Aorta (tissue), 5 donors: ENCODE data around the gene CCDC194. TPM values are rescaled to one million over a fixed set of nuclear protein-coding genes. Genes with fewer than 3 reads are reported as not detected.

Experiments used
- ATAC-seq: fragments of 200-7000 bp; cut with Tn5 transposase; one replicate; pipeline ENCODE4 v1.9.1; 2022; ENCODE audit warnings: moderate library complexity; ENCODE audit not compliant: low FRiP score
- DNase-seq, 2 donors: peaks; one replicate each; pipeline ENCODE4 v3.0.0-alpha.2; 2020
- H3K27ac ChIP-seq, 2 donors: one replicate each; pipeline ENCODE4 v1.5.1; 2013; ENCODE audit warnings: low read length in 2 of 2, mild to moderate bottlenecking in 2 of 2, moderate library complexity in 2 of 2, control low read depth in 1 of 2, inconsistent platforms in 1 of 2, low read depth in 1 of 2
- H3K27me3 ChIP-seq, 2 donors: one replicate each; pipeline ENCODE4 v1.6.1; 2013; ENCODE audit warnings: control low read depth in 1 of 2, low read length in 1 of 2, mild to moderate bottlenecking in 1 of 2, moderate library complexity in 1 of 2; ENCODE audit not compliant: insufficient read depth in 2 of 2, control insufficient read depth in 1 of 2
- H3K36me3 ChIP-seq, 2 donors: one replicate each; pipeline ENCODE4 v1.6.1; 2013; ENCODE audit warnings: control low read depth in 1 of 2, low read length in 1 of 2, mild to moderate bottlenecking in 1 of 2; ENCODE audit not compliant: insufficient read depth in 2 of 2, control insufficient read depth in 1 of 2
- H3K4me1 ChIP-seq, 2 donors: one replicate each; pipeline ENCODE4 v1.6.1; 2013; ENCODE audit warnings: low read length in 2 of 2, control low read depth in 1 of 2, mild to moderate bottlenecking in 1 of 2, moderate library complexity in 1 of 2; ENCODE audit not compliant: insufficient read depth in 2 of 2, control insufficient read depth in 1 of 2
- H3K4me3 ChIP-seq, 2 donors: one replicate each; pipeline ENCODE4 v1.5.1; 2013; ENCODE audit warnings: low read length in 2 of 2, control low read depth in 1 of 2, mild to moderate bottlenecking in 1 of 2
- H3K9me3 ChIP-seq: one replicate; pipeline ENCODE4 v1.6.1; 2013; ENCODE audit warnings: mild to moderate bottlenecking, low read length; ENCODE audit not compliant: control insufficient read depth
- WGBS, 2 donors: extraction: QIAGEN DNeasy Blood & Tissue Kit; methylation state at CpG; one replicate each; pipeline ENCODE4 v1.1.7; 2013; 5-methylcytosine and 5-hydroxymethylcytosine counted together
- intact Hi-C, 2 donors: fragments of 100-400 bp; cut with DNase I; formaldehyde crosslinking; loops; one replicate each; pipeline versions ENCODE4 v1.14.2 to v1.15.0; 2022
- polyA plus RNA-seq, 2 donors: library from polyadenylated mRNA; stranded (reverse); fragments of 200-250 nt; gene quantifications; one replicate each; pipeline ENCODE4 v1.2.3, GENCODE V29; 2013
- total RNA-seq, 2 donors: library from RNA; stranded (reverse); fragmentation: NEBNext Ultra II Directional; extraction: Animal tissue kit (Norgen Biotek cat#: 25700); gene quantifications; one replicate each; pipeline ENCODE4 v1.2.1, GENCODE V29; 2021
- donor health status: healthy with polysubstance abuse.
- donor health status: Bipolar disorder and iron deficiency.
- donor health status: DM: no; HTN: no; CAD: no.
- donor health status: DM: no; HTN: no; CAD: no.
- donor health status: DM: yes; HTN: yes; CAD: no.

The CCDC194 gene
- total and polyA plus RNA-seq, 4 donors, result 0.71 to 1.7 TPM; not detected in 2

- H3K4me1 ChIP-seq, result peaks cover 3 to 4% of the 10 kb centered on the region in 2 donors
- DNase-seq, result no peak
- H3K27ac ChIP-seq, result peak overlapping the region; percentile 57 to 77
- 21 to 26% methylated on average over 2 of the region's 2 CpGs for WGBS, 2 donors
- intact Hi-C loops, result no loop called here
- no peak for ATAC-seq
- no peaks in the 10 kb centered on the region for H3K27me3 ChIP-seq
- H3K9me3 ChIP-seq, result no peaks in the 10 kb centered on the region
- no peaks in the 10 kb centered on the region for H3K36me3 ChIP-seq
- H3K4me3 ChIP-seq, result no peak overlapping the region
These were observed 46.1 kb downstream of the CCDC194 start for GRCh38 chr19:17347877-17348276.

DNA sequence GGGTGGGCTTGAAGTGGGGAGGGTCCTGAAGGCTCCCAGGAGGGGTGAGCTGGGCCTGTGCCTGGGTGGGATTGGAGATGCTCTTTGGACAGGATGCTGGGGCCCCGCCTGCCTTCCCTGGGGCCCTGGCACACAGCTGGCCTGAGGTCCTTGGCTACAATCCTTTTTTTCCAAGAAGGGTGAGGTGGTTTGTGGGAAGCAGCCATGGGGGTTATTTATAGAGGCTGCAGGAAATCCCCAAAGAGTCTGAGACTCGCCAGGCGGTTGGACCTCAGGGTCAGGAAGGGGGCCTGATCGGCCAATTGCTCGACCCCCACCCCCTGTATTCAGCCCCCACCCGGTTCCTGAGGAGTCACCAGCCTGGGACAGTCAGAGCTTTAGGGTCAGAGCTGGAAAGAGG, 46.6 kb downstream of the CCDC194 start:
- no peaks in the 10 kb centered on the region for H3K27me3 ChIP-seq
- H3K9me3 ChIP-seq, result no peaks in the 10 kb centered on the region
- no peaks in the 10 kb centered on the region for H3K36me3 ChIP-seq
- 0 to 2% methylated on average over 5 to 6 of the region's 6 CpGs for WGBS, 2 donors
- H3K4me3 ChIP-seq, result no peak overlapping the region
- DNase-seq (peak; percentile 72 to 83), ATAC-seq (peak; percentile 66)
- peak overlapping the region; percentile 57 to 77 for H3K27ac ChIP-seq
- H3K4me1 ChIP-seq, result peaks cover 3 to 4% of the 10 kb centered on the region in 2 donors
- intact Hi-C loops, result no loop called here

GRCh38 chr19:17346109-17346671, 47.8 kb downstream of the CCDC194 start:
- H3K36me3 ChIP-seq, result no peaks in the 10 kb centered on the region
- H3K4me3 ChIP-seq, result no peak overlapping the region
- DNase-seq (peak; percentile 82 to 95), ATAC-seq (peak; percentile 89)
- no peaks in the 10 kb centered on the region for H3K27me3 ChIP-seq
- WGBS, 2 donors, result 17 to 22% methylated on average over 24 of the region's 24 CpGs
- H3K4me1 ChIP-seq, result peaks cover 3 to 4% of the 10 kb centered on the region in 2 donors
- H3K27ac ChIP-seq, result no peak overlapping the region
- intact Hi-C loops, result loop anchor here in 1 of 2 donors (1.0 kb wide), 1 partner anchor 40 kb away; no protein-coding TSS in a partner anchor
- H3K9me3 ChIP-seq, result no peaks in the 10 kb centered on the region

DNA sequence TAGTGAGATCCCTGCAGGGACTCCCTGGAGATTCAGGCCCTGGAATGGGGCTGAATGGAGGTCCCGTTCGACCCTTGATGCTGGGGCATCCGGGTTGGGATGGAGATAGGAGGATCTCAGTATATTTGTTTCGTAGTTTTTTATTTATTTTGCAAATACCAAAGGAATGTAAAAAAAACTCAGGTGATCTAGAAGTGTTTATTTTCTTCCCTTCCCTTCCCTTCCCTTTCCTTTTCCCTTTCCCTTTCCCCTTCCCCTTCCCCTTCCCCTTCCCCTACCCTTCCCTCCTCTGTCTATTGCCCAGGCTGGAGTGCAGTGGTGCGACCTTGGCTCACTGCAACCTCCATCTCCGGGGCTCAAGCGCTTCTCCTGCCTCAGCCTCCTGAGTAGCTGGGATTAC, 52.2 kb downstream of the CCDC194 start:
- H3K27ac ChIP-seq, result no peak overlapping the region
- 77 to 88% methylated on average over 7 of the region's 7 CpGs for WGBS, 2 donors
- ATAC-seq (no peak), DNase-seq (no peak)
- no peak overlapping the region for H3K4me3 ChIP-seq
- H3K27me3 ChIP-seq, result no peaks in the 10 kb centered on the region
- H3K4me1 ChIP-seq, result peaks cover 0 to under 1% of the 10 kb centered on the region in 2 donors
- H3K9me3 ChIP-seq, result no peaks in the 10 kb centered on the region
- intact Hi-C loops, result no loop called here
- H3K36me3 ChIP-seq, result no peaks in the 10 kb centered on the region

DNA sequence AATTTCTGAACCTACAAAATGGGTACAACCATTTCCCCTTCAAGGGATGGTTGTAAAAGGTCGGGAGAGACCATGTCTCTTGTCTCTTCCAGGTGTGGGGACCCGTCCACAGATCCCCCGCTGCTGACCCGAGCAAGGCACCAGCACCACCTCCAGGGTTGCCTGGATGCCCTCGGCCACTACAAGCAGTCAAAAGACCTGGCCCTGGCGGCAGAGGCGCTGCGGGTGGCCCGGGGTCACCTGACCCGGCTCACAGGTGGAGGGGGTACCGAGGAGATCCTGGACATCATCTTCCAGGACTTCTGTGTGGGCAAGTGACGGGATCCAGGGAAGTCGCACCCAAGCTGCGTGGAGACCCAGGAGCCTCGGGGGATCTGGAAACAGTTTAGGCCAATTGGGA, 52.6 kb downstream of the CCDC194 start:
- Histone ChIP-seq H3K27me3 (no peaks in the 10 kb centered on the region), H3K4me1 (no peaks in the 10 kb centered on the region), H3K36me3 (no peaks in the 10 kb centered on the region), H3K4me3 (no peak overlapping the region), H3K27ac (no peak overlapping the region), H3K9me3 (no peaks in the 10 kb centered on the region)
- ATAC-seq (no peak), DNase-seq (no peak)
- intact Hi-C loops, result no loop called here
- WGBS, 2 donors, result 87 to 90% methylated on average over 15 of the region's 15 CpGs

DNA sequence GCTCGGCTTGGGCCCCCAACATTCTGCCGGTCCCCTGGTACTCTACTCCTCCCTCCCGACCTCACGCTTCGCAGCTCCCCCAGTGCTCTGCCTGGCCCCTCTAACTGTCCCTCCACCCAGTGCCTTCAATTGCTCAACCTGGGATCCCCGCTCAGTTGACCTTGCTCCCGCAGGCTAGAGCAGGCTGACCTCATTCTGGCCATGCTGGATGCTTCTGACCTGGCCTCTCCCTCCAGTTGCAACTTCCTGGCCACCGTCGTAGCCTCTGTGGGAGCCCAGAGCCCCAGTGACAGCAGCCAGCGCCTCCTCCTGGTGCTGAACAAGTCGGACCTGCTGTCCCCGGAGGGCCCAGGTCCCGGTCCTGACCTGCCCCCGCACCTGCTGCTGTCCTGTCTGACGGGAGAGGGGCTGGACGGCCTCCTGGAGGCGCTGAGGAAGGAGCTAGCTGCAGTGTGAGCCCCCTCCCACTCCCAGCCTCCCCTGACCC, 53.1 kb downstream of the CCDC194 start:
- no peak for DNase-seq
- 70 to 74% methylated on average over 17 of the region's 17 CpGs for WGBS, 2 donors
- ATAC-seq, result no peak
- Histone ChIP-seq H3K4me3 (no peak overlapping the region), H3K4me1 (no peaks in the 10 kb centered on the region), H3K9me3 (no peaks in the 10 kb centered on the region), H3K36me3 (no peaks in the 10 kb centered on the region), H3K27me3 (no peaks in the 10 kb centered on the region), H3K27ac (no peak overlapping the region)
- intact Hi-C loops, result no loop called here

Other genes with a start within 250 kb of the CCDC194 start
- gene USE1, start 178.8 kb downstream of the CCDC194 start, total RNA-seq, result 10 to 100 TPM; 18.7 to 24.0 TPM
- 10 to 100 TPM; 47.3 to 75.2 TPM for gene USE1, start 178.8 kb downstream of the CCDC194 start, polyA plus RNA-seq
- gene OCEL1, start 168.0 kb downstream of the CCDC194 start, total RNA-seq, result 10 to 100 TPM; 10.2 to 23.0 TPM
- gene OCEL1, start 168.0 kb downstream of the CCDC194 start, polyA plus RNA-seq, result 10 to 100 TPM; 26.1 to 26.2 TPM
- gene NR2F6, start 148.3 kb downstream of the CCDC194 start, total RNA-seq, result 10 to 100 TPM; 23.1 to 27.7 TPM
- gene NR2F6, start 148.3 kb downstream of the CCDC194 start, polyA plus RNA-seq, result 10 to 100 TPM; 10.4 to 19.9 TPM
- 10 to 100 TPM in 1 of 2 donors, 1 to 10 TPM in 1; 4.6 to 12.8 TPM for gene USHBP1, start 129.5 kb downstream of the CCDC194 start, total RNA-seq
- gene USHBP1, start 129.5 kb downstream of the CCDC194 start, polyA plus RNA-seq, result under 1 TPM; 0.13 to 0.61 TPM
- 10 to 100 TPM; 55.8 to 63.2 TPM for gene BABAM1, start 126.8 kb downstream of the CCDC194 start, total RNA-seq
- 100 to 1,000 TPM in 1 of 2 donors, 10 to 100 TPM in 1; 83.6 to 102 TPM for gene BABAM1, start 126.8 kb downstream of the CCDC194 start, polyA plus RNA-seq
- 1 to 10 TPM in 1 of 2 donors, under 1 TPM in 1; 0.71 to 1.0 TPM for gene ANKLE1, start 112.3 kb downstream of the CCDC194 start, total RNA-seq
- under 1 TPM in 1 of 2 donors, not detected in 1; 0.95 TPM for gene ANKLE1, start 112.3 kb downstream of the CCDC194 start, polyA plus RNA-seq
- 10 to 100 TPM in 1 of 2 donors, 1 to 10 TPM in 1; 9.8 to 10.8 TPM for gene ABHD8, start 90.8 kb downstream of the CCDC194 start, total RNA-seq
- 10 to 100 TPM; 10.8 to 11.6 TPM for gene ABHD8, start 90.8 kb downstream of the CCDC194 start, polyA plus RNA-seq
- gene MRPL34, start 88.3 kb downstream of the CCDC194 start, total RNA-seq, result 10 to 100 TPM; 41.9 to 53.9 TPM
- 100 to 1,000 TPM; 134 to 177 TPM for gene MRPL34, start 88.3 kb downstream of the CCDC194 start, polyA plus RNA-seq
- 10 to 100 TPM; 21.4 to 33.2 TPM for gene DDA1, start 84.6 kb downstream of the CCDC194 start, total RNA-seq
- gene DDA1, start 84.6 kb downstream of the CCDC194 start, polyA plus RNA-seq, result 10 to 100 TPM; 24.2 to 71.0 TPM
- 10 to 100 TPM; 10.9 to 17.4 TPM for gene ANO8, start 59.3 kb downstream of the CCDC194 start, total RNA-seq
- gene ANO8, start 59.3 kb downstream of the CCDC194 start, polyA plus RNA-seq, result 10 to 100 TPM in 1 of 2 donors, 1 to 10 TPM in 1; 1.3 to 19.4 TPM
- gene GTPBP3, start 56.6 kb downstream of the CCDC194 start, total RNA-seq, result 10 to 100 TPM; 16.7 to 27.7 TPM
- gene GTPBP3, start 56.6 kb downstream of the CCDC194 start, polyA plus RNA-seq, result 10 to 100 TPM in 1 of 2 donors, 1 to 10 TPM in 1; 3.4 to 32.2 TPM
- gene PLVAP, start 16.9 kb downstream of the CCDC194 start, total RNA-seq, result 100 to 1,000 TPM; 368 to 411 TPM
- 10 to 100 TPM in 1 of 2 donors, 1 to 10 TPM in 1; 4.0 to 21.8 TPM for gene PLVAP, start 16.9 kb downstream of the CCDC194 start, polyA plus RNA-seq
- 100 to 1,000 TPM in 1 of 2 donors, 10 to 100 TPM in 1; 72.0 to 116 TPM for gene BST2, start 11.4 kb upstream of the CCDC194 start, total RNA-seq
- gene BST2, start 11.4 kb upstream of the CCDC194 start, polyA plus RNA-seq, result 100 to 1,000 TPM; 114 to 171 TPM
- 10 to 100 TPM; 28.5 to 48.0 TPM for gene MVB12A, start 25.9 kb upstream of the CCDC194 start, total RNA-seq
- 10 to 100 TPM; 50.7 to 68.6 TPM for gene MVB12A, start 25.9 kb upstream of the CCDC194 start, polyA plus RNA-seq
- under 1 TPM in 1 of 2 donors, not detected in 1; 0.30 TPM for gene TMEM221, start 54.5 kb upstream of the CCDC194 start, total RNA-seq
- gene TMEM221, start 54.5 kb upstream of the CCDC194 start, polyA plus RNA-seq, result under 1 TPM in 1 of 2 donors, not detected in 1; 0.38 TPM
- not detected for gene NXNL1, start 66.7 kb upstream of the CCDC194 start, total RNA-seq
- gene NXNL1, start 66.7 kb upstream of the CCDC194 start, polyA plus RNA-seq, result not detected
- gene SLC27A1, start 76.3 kb upstream of the CCDC194 start, total RNA-seq, result 10 to 100 TPM; 12.0 to 22.2 TPM
- 10 to 100 TPM in 1 of 2 donors, 1 to 10 TPM in 1; 6.8 to 37.8 TPM for gene SLC27A1, start 76.3 kb upstream of the CCDC194 start, polyA plus RNA-seq
- gene PGLS, start 117.5 kb upstream of the CCDC194 start, total RNA-seq, result 10 to 100 TPM; 38.0 to 50.6 TPM
- gene PGLS, start 117.5 kb upstream of the CCDC194 start, polyA plus RNA-seq, result 10 to 100 TPM; 31.7 to 90.6 TPM
- gene COLGALT1, start 161.5 kb upstream of the CCDC194 start, total RNA-seq, result 10 to 100 TPM; 67.1 to 91.2 TPM
- gene COLGALT1, start 161.5 kb upstream of the CCDC194 start, polyA plus RNA-seq, result 10 to 100 TPM; 26.3 to 45.6 TPM